ENCODE measurements around the gene CALR.

GRCh38 chr19:12984683-12985048, 46.3 kb downstream of the CALR start:
- TF ChIP-seq EZH2phosphoT487 (IDR thresholded peaks at IDR 0.05; ENCODE audit: insufficient read depth, low read depth) (no peak), EZH2 (IDR thresholded peaks at IDR 0.05; ENCODE audit: insufficient read depth, poor library complexity, severe bottlenecking) (no peak)
